Panc1 (cell line): ENCODE data around the gene SERPINB1. TPM values are rescaled to one million over a fixed set of nuclear protein-coding genes. Genes with fewer than 3 reads are reported as not detected.

Experiments
- ATAC-seq: fragments of 200-7000 bp; cut with Tn5 transposase; 2 replicates; pipeline ENCODE4 v1.9.1; 2020; ENCODE audit warnings: mild to moderate bottlenecking, moderate library complexity
- BruUV-seq: library from RNA; stranded (reverse); fragments of 400-500 nt; replicated peaks from 2 replicates; lab custom pipeline; 2021; lab: Mats Ljungman, UMichigan
- CTCF ChIA-PET: fragments of 300-600 bp; sonication (Branson Sonifier 250); formaldehyde crosslinking; loops from one replicate; lab custom pipeline; 2022; ENCODE audit warnings: antibody characterized with exemption; lab: Charles Lee
- POLR2A ChIA-PET: fragments of 300-600 bp; sonication (Branson Sonifier 250); formaldehyde crosslinking; loops from one replicate; lab custom pipeline; 2022; ENCODE audit warnings: antibody characterized with exemption; lab: Charles Lee
- DNase-seq: peaks from one replicate; pipeline ENCODE4 v3.0.0-alpha.2; 2010; ENCODE audit warnings: low read depth, low spot score
- H3K27ac ChIP-seq: 2 replicates; pipeline ENCODE4 v1.5.1; 2011; ENCODE audit warnings: mild to moderate bottlenecking, low read length, inconsistent platforms
- H3K27me3 ChIP-seq: fragments of 200-500 bp; sonication (Bioruptor generic); 2 replicates; pipeline ENCODE4 v1.6.0; 2014; ENCODE audit warnings: low read length, inconsistent platforms; ENCODE audit not compliant: control insufficient read depth, insufficient read depth
- H3K36me3 ChIP-seq: fragments of 200-500 bp; sonication (Bioruptor generic); 2 replicates; pipeline ENCODE4 v1.5.1; 2014; ENCODE audit warnings: inconsistent platforms, mild to moderate bottlenecking, low read length, moderate library complexity; ENCODE audit not compliant: control insufficient read depth, insufficient read depth
- H3K4me1 ChIP-seq: 2 replicates; pipeline ENCODE4 v1.5.1; 2011; ENCODE audit warnings: inconsistent platforms, mild to moderate bottlenecking, low read length, moderate library complexity; ENCODE audit not compliant: control insufficient read depth, insufficient read depth
- H3K4me3 ChIP-seq, 2 experiments: 2 replicates each; pipeline ENCODE4 v1.5.1; 2011 to 2012; ENCODE audit warnings: low read depth in 2 of 2, low read length in 2 of 2, mild to moderate bottlenecking in 2 of 2, inconsistent platforms in 1 of 2, moderate library complexity in 1 of 2
- H3K9me3 ChIP-seq: fragments of 200-500 bp; sonication (Bioruptor generic); 2 replicates; pipeline ENCODE4 v1.5.1; 2014; ENCODE audit warnings: low read depth, mild to moderate bottlenecking, inconsistent platforms, low read length, moderate library complexity; ENCODE audit not compliant: control insufficient read depth, insufficient read depth
- POLR2AphosphoS5 ChIP-seq: IDR thresholded peaks from 2 replicates; pipeline ENCODE4 v1.6.1; 2012; ENCODE audit warnings: mild to moderate bottlenecking, low read depth, low read length, moderate library complexity
- REST ChIP-seq, 2 experiments: IDR thresholded peaks; 2 replicates each; pipeline ENCODE4 v1.6.1; 2011 to 2012; ENCODE audit warnings: low read depth in 2 of 2, control low read depth in 1 of 2, low read length in 1 of 2, mild to moderate bottlenecking in 1 of 2, moderate library complexity in 1 of 2; ENCODE audit not compliant: insufficient read depth in 1 of 2
- SIN3A ChIP-seq: IDR thresholded peaks from 2 replicates; pipeline ENCODE4 v1.6.1; 2012; ENCODE audit warnings: low read depth, mild to moderate bottlenecking, low read length, moderate library complexity, borderline replicate concordance; ENCODE audit not compliant: insufficient read depth
- TCF7L2 ChIP-seq: IDR thresholded peaks from 2 replicates; pipeline ENCODE4 v1.6.1; 2011; ENCODE audit warnings: mild to moderate bottlenecking, low read depth, low read length, inconsistent platforms
- in situ Hi-C: cut with HindIII; loops from 2 replicates; pipeline ENCODE4 v1.10.0; 2016; ENCODE audit warnings: low sequenced_read_pairs, low pct_unique_long_range_greater_than_20kb
- intact Hi-C: fragments of 100-400 bp; cut with micrococcal nuclease; formaldehyde crosslinking; loops from one replicate; pipeline ENCODE4 v1.10.0; 2022; ENCODE audit not compliant: unreplicated experiment
- total RNA-seq: library from RNA; stranded (reverse); gene quantifications from one replicate; pipeline ENCODE4 v1.2.1, GENCODE V29; 2021; ENCODE audit not compliant: unreplicated experiment
- TF ChIP-seq, protein P1 (sequence below): fragments of 450-650 bp; IDR thresholded peaks from 2 replicates; pipeline ENCODE4 v1.5.1; 2017; ENCODE audit warnings: mild to moderate bottlenecking

Gene SERPINB1
- total RNA-seq, 1 experiment from 2014 or later, result 40.8 TPM

GRCh38 chr6:2831392-2831791 is 10.3 kb downstream of the SERPINB1 start:
- no peak for DNase-seq
- ChIA-PET POLR2A (no interaction called here), CTCF (no interaction called here)
- no peaks in the 10 kb centered on the region for H3K9me3 ChIP-seq
- no peak overlapping the region for H3K4me3 ChIP-seq
- no peak overlapping the region for H3K27ac ChIP-seq
- in situ Hi-C loops (no loop called here), intact Hi-C loops (no loop called here)
- TF ChIP-seq TCF7L2 (no peak), SIN3A (no peak), POLR2AphosphoS5 (no peak), REST (IDR thresholded peaks at IDR 0.05; ENCODE audit: insufficient read depth in 1 of 2, low read depth in 2 of 2, low read length in 1 of 2) (no peak)
- TF ChIP-seq, protein P1, sequence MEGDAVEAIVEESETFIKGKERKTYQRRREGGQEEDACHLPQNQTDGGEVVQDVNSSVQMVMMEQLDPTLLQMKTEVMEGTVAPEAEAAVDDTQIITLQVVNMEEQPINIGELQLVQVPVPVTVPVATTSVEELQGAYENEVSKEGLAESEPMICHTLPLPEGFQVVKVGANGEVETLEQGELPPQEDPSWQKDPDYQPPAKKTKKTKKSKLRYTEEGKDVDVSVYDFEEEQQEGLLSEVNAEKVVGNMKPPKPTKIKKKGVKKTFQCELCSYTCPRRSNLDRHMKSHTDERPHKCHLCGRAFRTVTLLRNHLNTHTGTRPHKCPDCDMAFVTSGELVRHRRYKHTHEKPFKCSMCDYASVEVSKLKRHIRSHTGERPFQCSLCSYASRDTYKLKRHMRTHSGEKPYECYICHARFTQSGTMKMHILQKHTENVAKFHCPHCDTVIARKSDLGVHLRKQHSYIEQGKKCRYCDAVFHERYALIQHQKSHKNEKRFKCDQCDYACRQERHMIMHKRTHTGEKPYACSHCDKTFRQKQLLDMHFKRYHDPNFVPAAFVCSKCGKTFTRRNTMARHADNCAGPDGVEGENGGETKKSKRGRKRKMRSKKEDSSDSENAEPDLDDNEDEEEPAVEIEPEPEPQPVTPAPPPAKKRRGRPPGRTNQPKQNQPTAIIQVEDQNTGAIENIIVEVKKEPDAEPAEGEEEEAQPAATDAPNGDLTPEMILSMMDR, result no peak
- H3K27me3 ChIP-seq, result no peaks in the 10 kb centered on the region
- no TSS peak for BruUV-seq
- ATAC-seq, result no peak
- H3K36me3 ChIP-seq, result peaks cover 6% of the 10 kb centered on the region; the same call in 1 of the 2 replicates
- no peaks in the 10 kb centered on the region for H3K4me1 ChIP-seq

DNA sequence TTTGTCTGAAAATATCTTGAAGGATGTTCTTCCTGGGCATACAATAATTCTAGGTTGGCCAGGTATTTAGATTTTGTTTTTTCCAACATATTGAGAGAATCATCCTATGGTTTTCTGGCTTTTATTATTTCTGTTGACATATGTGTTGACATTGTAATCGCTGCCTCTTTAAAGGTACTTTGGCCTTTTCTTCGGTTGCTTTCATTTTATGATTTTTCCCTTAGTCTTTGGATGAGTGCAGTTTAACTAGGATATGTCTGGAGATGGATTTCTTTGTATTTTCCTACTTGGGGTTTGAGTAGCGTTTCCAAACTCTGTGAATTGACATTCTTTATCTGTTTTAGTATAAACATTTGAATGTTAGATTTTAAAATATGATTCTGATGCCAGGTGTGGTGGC is 11.5 kb downstream of the SERPINB1 start:
- H3K9me3 ChIP-seq, result no peaks in the 10 kb centered on the region
- H3K27me3 ChIP-seq, result no peaks in the 10 kb centered on the region
- BruUV-seq, result no TSS peak
- in situ Hi-C loops, result no loop called here
- H3K36me3 ChIP-seq, result peaks cover 4% of the 10 kb centered on the region; the same call in 1 of the 2 replicates
- H3K4me3 ChIP-seq, result no peak overlapping the region
- TF ChIP-seq POLR2AphosphoS5 (no peak), REST (IDR thresholded peaks at IDR 0.05; ENCODE audit: insufficient read depth in 1 of 2, low read depth in 2 of 2, low read length in 1 of 2) (no peak), TCF7L2 (no peak)
- ChIA-PET CTCF (no interaction called here), POLR2A (no interaction called here)
- ATAC-seq (no peak), DNase-seq (no peak)
- H3K27ac ChIP-seq, result no peak overlapping the region
- intact Hi-C loops, result no loop called here
- no peaks in the 10 kb centered on the region for H3K4me1 ChIP-seq
